HG02885 (cell line): ENCODE measurements around the gene RPL29.

Source experiments
- ATAC-seq: cut with Tn5 transposase; IDR thresholded peaks from one replicate; pipeline ENCODE4 v1.9.1; 2021; ENCODE audit warnings: mild to moderate bottlenecking; ENCODE audit not compliant: unreplicated experiment, poor library complexity

Gene RPL29

GRCh38 chr3:51986010-51986947 is 9.4 kb downstream of the RPL29 start:
- ATAC-seq = no peak

DNA sequence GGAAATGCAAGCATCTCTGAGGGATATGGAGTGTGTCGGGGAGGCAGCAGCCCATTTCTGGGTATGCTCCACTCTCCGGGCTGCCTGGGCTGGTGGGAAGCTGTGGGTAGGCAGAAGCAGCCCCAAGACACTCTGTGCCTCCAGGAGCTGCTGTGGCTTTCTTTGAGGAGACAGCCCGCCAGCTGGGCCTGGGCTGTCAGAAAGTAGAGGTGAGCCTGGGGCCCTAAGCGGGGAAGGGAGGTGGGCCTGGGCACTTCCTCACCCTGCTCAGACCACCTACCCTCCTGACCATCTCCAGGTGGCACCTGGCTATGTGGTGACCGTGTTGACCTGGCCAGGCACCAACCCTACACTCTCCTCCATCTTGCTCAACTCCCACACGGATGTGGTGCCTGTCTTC is 10.6 kb downstream of the RPL29 start:
- no peak for ATAC-seq

DNA sequence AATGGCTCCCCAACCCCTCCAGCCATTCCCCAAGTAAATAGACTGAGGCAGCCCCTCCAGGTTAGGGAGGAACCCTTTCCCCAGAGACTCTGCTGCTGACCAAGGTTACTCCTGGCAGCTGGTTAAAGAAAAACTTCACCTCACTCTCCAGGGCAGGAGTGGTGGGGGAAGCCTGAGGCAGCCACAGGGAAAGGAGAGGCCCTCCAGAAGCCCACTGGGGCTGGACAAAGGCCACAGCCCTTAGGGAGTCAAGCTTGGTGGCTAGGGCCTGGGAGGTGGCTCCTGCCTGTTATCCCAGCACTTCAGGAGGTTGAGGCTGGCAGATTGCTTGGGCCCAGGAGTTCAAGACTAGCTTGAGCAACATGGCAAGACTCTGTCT is 11.4 kb downstream of the RPL29 start:
- no peak for ATAC-seq

DNA sequence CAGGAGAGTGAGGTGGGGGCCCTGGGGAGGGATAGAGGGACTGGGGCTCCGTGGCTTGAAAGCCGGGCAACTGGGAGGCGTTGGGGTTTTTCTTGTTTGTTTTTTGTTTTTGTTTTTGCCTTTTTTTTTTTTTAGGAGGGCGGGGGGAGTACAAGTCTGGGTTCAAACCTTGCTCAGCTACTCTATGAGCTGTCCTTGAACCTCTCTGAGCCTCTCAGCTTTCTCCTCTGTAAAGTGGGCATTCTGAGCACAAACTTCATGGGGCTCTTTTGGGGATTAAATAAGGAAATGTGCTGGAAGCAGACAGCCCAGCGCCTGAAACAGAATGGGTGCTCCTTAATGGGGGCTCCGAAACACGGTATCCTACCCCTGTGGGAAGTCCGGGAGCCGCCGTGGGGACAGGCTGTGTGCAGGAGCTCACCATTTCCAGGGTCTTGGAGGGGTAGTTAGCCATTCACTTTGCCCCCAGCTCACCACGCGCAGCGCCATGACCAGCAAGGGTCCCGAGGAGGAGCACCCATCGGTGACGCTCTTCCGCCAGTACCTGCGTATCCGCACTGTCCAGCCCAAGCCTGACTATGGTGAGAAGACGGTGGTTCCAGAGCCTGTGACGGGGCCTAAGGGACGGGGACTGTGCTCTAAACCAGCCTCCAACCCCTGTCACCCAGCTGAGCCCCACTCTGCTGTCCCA is 12.0 kb downstream of the RPL29 start:
- ATAC-seq = no peak

DNA sequence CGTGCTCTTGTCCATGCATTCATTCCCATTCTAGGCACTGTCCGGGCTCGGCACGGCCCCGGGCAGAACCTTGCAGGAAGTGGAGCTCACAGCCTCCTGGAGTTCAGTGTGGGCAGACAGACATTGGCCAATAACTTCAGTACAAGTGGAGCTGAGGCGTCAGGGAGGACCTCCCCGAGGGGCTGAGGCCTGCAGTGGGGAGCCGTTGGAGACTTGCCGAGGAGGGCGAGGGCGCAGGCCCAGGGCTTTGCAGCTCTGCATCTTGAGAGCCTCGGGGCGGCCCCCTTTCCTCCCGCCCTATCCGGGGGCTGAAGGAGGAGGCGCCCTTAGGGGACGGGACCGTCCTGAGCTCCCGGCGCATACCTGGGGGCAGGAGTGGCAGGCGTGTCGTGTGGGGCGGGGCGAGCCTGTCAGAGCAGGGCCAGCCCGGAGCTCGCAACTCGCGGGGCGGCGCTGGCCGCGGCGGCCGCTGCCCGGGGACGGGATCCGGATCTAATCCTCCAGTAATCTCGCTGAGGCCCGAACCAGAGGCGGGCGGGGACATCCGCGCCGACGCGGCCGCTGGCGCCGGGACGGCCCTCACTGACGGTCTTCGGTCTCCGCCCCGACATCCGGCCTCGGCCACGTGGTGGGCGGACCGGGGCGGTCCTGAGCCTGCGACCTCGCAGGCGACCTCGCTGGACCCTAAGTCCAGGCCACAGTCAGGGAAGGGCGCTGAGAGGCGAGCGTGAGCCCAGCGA is 12.7 kb downstream of the RPL29 start, which contains the start of gene ACY1:
Gene ACY1, plus strand, starts transcription at position 698 of the 740 bp plus-strand sequence. CDS start 530 bp downstream, outside the sequence.
- ATAC-seq = peak; percentile 78

- peak; percentile 50 for ATAC-seq
These were observed 13.3 kb downstream of the RPL29 start for GRCh38 chr3:51982352-51982837.

DNA sequence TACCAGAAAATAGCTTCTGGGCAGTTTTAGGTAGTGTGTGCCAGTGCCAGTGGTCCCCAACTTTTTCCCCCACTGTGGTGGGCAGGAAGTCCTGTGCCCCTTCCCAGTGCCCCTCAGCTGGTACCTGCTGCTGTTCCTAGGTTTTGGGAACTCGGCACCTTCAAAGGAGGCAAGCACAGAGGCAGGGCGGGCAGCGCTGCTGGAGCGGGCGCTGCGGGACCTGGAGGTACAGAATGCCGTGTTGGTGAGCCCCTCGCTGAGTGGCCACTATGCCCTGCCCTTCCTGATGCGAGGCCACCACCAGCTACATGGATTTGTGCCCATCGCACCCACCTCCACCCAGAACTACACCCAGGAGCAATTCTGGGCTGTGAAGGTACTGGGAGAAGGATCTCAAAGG is 15.4 kb downstream of the RPL29 start:
- no peak for ATAC-seq

DNA sequence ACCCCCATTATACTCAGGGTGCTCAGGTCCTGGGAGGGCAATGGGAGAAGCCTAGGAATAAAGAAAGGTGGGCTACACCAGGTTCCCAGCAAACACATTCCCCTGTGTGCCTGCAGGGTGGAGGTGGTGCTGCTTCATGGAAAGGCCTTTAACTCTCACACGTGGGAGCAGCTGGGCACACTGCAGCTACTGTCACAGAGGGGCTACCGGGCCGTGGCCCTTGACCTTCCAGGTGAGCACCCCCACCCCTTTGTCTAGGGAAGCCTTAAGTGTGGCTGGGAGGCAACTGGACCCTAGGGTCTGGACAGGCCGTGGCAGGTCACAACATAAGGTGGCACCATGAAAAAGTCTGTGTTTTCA is 17.6 kb downstream of the RPL29 start:
- ATAC-seq = no peak

DNA sequence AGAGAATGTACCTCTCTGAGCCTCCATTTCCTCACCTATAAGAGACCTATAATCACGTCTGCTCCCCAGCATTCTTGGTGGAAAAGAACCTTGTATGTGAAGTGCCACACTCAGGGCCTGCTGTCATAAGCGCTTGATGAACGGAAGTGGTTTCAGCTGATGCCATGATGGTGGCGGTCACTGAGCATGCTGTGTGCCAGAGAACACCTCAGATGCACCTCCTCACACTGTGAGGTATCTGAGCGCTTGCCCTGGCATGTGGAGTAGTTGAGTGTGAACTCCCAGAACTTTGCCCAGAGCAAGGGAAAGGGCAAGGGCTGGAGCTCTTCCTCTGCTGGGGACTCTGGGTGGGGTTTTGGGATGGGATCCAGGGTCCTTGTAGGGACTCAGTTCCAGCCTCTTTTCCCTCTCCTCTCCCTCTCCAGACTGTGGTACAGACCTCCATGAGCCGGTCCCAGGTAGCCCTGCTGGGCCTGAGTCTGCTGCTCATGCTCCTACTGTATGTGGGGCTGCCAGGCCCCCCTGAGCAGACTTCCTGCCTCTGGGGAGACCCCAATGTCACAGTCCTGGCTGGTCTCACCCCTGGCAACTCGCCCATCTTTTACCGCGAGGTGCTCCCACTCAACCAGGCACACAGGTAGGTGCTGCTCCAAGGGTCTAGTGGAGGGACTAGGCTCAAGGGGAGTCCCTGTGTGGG is 18.1 kb downstream of the RPL29 start:
- no peak for ATAC-seq

- ATAC-seq = no peak
These were observed 19.7 kb downstream of the RPL29 start for GRCh38 chr3:51975852-51976549.

DNA sequence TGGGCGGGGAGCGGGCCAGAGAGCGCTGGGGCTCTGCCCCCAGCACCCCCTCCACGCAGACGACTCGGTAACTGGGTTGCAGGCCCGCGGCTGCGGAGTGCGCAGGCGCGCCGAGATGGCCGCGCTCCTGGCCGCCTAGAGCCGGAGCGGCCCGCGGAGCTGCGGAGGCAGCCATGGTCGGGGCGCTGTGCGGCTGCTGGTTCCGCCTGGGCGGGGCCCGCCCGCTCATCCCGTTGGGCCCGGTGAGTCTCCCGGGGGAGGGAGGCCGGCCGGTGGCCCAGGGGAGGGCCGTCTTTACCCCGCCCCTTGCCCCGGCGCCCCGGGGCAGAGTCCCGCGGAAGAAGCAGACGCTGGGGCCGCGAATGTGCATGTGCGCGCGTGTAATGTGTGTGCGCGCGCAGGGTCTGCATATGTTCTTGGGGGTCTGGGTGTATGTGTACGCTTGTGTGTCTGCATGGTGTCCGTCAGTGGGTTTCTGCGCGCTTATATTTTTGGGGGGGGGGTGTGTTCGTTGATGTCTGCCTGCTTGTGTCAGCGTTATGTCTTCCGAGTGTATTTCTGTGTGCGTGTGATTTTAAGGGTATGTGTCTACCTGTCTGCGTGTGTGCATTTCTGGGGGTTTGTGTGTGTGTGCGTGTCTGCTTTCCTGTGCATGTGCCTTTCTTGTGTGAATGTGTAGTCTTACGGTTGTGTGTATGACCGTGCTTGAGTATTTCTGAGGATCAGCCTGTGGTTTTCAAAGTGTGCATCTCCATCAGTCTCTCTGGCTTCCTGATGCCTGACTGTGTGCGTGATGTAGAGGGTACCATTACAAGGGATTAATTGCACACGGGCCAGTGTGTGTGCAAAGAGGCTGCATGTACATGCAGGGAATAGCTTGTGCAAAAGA is 20.5 kb downstream of the RPL29 start, which contains the start of gene ABHD14A:
Gene ABHD14A, plus strand, starts transcription at position 102 of the 889 bp plus-strand sequence. Its CDS starts 72 bp downstream, at position 174.
- peak; percentile 58 for ATAC-seq

DNA sequence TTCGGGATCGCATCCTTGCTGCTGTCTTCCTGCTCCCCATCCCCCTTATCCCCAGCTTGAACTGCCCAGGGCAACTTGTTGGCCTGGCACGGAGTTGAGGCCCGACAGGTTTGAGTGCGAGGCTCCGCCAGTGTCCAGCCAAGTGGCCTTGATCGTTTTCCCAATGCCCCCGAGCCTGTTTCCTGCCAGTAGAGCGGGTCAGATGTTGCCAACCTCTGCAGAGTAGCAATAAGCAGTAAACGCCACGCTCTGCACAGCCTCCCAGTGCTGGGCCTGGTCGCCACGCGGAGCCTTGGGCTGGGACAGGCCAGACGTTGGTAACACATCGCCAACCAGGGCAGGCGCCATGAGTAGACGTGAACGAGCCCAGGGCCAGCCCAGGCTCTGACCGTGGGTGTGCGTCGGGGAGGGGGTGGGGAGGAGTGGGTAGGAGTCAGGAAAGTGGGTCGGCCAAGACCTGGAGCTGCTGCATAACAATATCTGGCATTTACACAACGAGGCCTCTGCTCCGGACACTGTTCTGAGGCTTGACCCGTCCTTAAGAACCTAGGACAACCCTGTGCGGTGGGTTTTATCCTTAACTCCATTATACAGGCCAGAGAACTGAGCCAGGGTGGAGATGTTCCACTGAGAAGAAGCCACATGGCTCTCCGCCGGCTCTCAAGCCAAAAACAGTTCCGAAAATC is 21.3 kb downstream of the RPL29 start:
- ATAC-seq = peak; percentile 4

GRCh38 chr3:51971350-51971749 is 24.3 kb downstream of the RPL29 start:
- no peak for ATAC-seq

DNA sequence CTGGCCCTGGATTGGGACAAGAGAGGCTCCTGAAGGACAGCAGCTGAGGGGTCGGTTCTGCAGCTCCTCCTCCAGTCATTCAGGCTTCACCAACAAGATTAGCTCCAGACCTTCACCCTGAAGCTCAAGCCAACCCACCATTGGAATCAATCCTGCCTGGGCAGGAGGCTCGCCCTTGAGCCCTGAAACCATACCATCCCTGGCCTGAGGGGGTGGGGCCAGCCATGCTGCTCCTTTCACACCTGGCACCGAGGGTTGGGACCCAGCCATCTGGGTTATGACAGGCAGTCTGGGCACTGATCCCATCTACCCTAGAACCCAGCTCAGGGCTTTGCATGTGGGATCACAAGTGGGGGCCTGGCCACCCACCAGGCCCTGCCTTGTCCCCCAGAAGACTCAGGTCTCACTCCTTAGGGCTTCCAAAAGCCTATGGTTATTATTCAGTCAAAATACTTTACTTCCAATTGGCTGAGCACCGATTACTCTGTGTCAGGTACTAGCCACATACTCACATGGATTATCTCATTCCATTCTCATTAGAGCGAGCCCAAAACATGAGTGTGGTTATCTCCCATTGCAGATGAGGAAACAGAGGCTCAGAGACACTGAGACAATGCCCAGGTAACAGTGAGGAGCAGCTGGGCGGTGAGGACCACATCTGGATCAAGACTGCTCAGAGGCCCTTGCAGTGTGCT is 24.9 kb downstream of the RPL29 start:
- ATAC-seq = no peak

DNA sequence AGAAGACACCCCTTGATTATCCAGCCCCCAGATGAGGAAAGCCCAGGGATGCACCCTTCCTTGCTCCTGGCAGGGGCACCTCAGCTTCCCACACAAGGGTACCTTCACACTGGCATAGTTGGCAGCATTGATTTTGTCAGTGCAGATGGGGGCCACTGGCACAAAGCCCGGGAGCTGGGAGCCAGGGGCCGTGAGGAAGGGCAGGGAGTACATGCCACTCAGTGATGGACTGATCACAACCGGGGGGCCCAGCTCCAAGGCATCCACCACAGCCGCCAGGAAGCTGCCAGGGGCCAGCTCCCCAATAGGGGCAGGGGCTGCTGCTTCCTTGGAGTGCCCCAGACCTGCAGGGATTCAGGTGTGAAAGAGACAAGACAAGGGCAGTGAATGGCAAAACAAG is 25.9 kb downstream of the RPL29 start:
- no peak for ATAC-seq

- ATAC-seq = no peak
These were observed 26.6 kb downstream of the RPL29 start for GRCh38 chr3:51968883-51969678.
